Loucy (cell line): Measurements from ENCODE around the gene BMPR1B.

Source experiments
- H2AFZ ChIP-seq: fragments of 200-600 bp; sonication (generic); 2 replicates; pipeline ENCODE4 v1.6.0; 2016; ENCODE audit warnings: antibody characterized with exemption, mild to moderate bottlenecking, low read length, moderate library complexity
- H3F3A ChIP-seq: fragments of 200-600 bp; 2 replicates; pipeline ENCODE4 v1.6.0; 2016; ENCODE audit warnings: antibody characterized with exemption, low read depth, mild to moderate bottlenecking
- H3K27me3 ChIP-seq: fragments of 200-600 bp; sonication (generic); 2 replicates; pipeline ENCODE4 v1.6.1; 2014; ENCODE audit warnings: low read length, mild to moderate bottlenecking; ENCODE audit not compliant: insufficient read depth, poor library complexity, severe bottlenecking
- H3K36me3 ChIP-seq: fragments of 200-600 bp; sonication (generic); 2 replicates; pipeline ENCODE4 v1.6.1; 2016; ENCODE audit warnings: low read length; ENCODE audit not compliant: insufficient read depth
- H3K4me1 ChIP-seq: fragments of 200-600 bp; sonication (generic); 2 replicates; pipeline ENCODE4 v1.5.1; 2014; ENCODE audit warnings: low read length, mild to moderate bottlenecking; ENCODE audit not compliant: insufficient read depth, poor library complexity, severe bottlenecking
- H3K4me2 ChIP-seq: fragments of 200-600 bp; sonication (generic); 2 replicates; pipeline ENCODE4 v1.6.0; 2014; ENCODE audit warnings: antibody characterized with exemption, low read length, low read depth, mild to moderate bottlenecking; ENCODE audit not compliant: poor library complexity, severe bottlenecking
- H3K4me3 ChIP-seq: fragments of 200-600 bp; sonication (generic); 2 replicates; pipeline ENCODE4 v1.5.1; 2014; ENCODE audit warnings: low read length, mild to moderate bottlenecking, mixed read lengths; ENCODE audit not compliant: poor library complexity, severe bottlenecking
- H3K79me2 ChIP-seq: fragments of 200-600 bp; sonication (generic); 2 replicates; pipeline ENCODE4 v1.6.1; 2014; ENCODE audit warnings: low read length; ENCODE audit not compliant: insufficient read depth
- H3K9ac ChIP-seq: fragments of 200-600 bp; sonication (generic); 2 replicates; pipeline ENCODE4 v1.6.0; 2014; ENCODE audit warnings: mild to moderate bottlenecking, low read depth, low read length, moderate library complexity; ENCODE audit not compliant: poor library complexity, severe bottlenecking
- H3K9me2 ChIP-seq: fragments of 200-600 bp; sonication (generic); replicated peaks from 2 replicates; pipeline ENCODE4 v1.6.1; 2016; ENCODE audit warnings: low read depth, low read length, mixed read lengths
- H3K9me3 ChIP-seq: fragments of 200-600 bp; sonication (generic); 2 replicates; pipeline ENCODE4 v1.6.1; 2014; ENCODE audit warnings: mild to moderate bottlenecking, antibody characterized with exemption, low read length, low read depth; ENCODE audit not compliant: insufficient read depth
- H4K20me1 ChIP-seq: fragments of 200-600 bp; sonication (generic); 2 replicates; pipeline ENCODE4 v1.6.0; 2014; ENCODE audit warnings: antibody characterized with exemption, low read length, mild to moderate bottlenecking; ENCODE audit not compliant: insufficient read depth, poor library complexity, severe bottlenecking
- CTCF ChIP-seq: fragments of 200-600 bp; sonication (generic); conservative IDR thresholded peaks from 2 replicates; pipeline ENCODE4 v1.5.1; 2014; ENCODE audit warnings: mild to moderate bottlenecking, antibody characterized with exemption, low read length
- EZH2phosphoT487 ChIP-seq: fragments of 200-600 bp; IDR thresholded peaks from 2 replicates; pipeline ENCODE4 v1.6.1; 2018; ENCODE audit warnings: antibody characterized with exemption, mild to moderate bottlenecking, moderate library complexity, borderline replicate concordance

The BMPR1B gene

GRCh38 chr4:95095348-95095974 is 337.7 kb downstream of the BMPR1B start:
- H3K4me3 ChIP-seq: no peak overlapping the region
- H3K9me2 ChIP-seq: no peaks in the 10 kb centered on the region
- H4K20me1 ChIP-seq: no peaks in the 10 kb centered on the region
- peaks cover 11% of the 10 kb centered on the region for H3K4me1 ChIP-seq
- no peaks in the 10 kb centered on the region; the same call in 1 of the 2 replicates for H3F3A ChIP-seq
- H3K9me3 ChIP-seq: no peaks in the 10 kb centered on the region
- H3K79me2 ChIP-seq: no peaks in the 10 kb centered on the region
- no peaks in the 10 kb centered on the region for H3K36me3 ChIP-seq
- TF ChIP-seq EZH2phosphoT487 (no peak), CTCF (peak; percentile 84)
- no peaks in the 10 kb centered on the region for H3K27me3 ChIP-seq
- H3K9ac ChIP-seq: no peak overlapping the region
- no peak overlapping the region for H3K4me2 ChIP-seq
- no peak overlapping the region for H2AFZ ChIP-seq

- no peaks in the 10 kb centered on the region for H3K79me2 ChIP-seq
- no peaks in the 10 kb centered on the region; the same call in 1 of the 2 replicates for H3F3A ChIP-seq
- H4K20me1 ChIP-seq: no peaks in the 10 kb centered on the region
- no peak overlapping the region for H3K9ac ChIP-seq
- H3K36me3 ChIP-seq: no peaks in the 10 kb centered on the region
- no peaks in the 10 kb centered on the region for H3K27me3 ChIP-seq
- no peak overlapping the region for H3K4me3 ChIP-seq
- H3K9me3 ChIP-seq: no peaks in the 10 kb centered on the region
- H2AFZ ChIP-seq: no peak overlapping the region
- peak overlapping the region; percentile 11 for H3K4me2 ChIP-seq
- TF ChIP-seq CTCF (peak; percentile 26), EZH2phosphoT487 (no peak)
- H3K9me2 ChIP-seq: no peaks in the 10 kb centered on the region
- peaks cover 11% of the 10 kb centered on the region for H3K4me1 ChIP-seq
Observed at GRCh38 chr4:95102162-95102790, 344.5 kb downstream of the BMPR1B start.

GRCh38 chr4:95105112-95105511 is 347.4 kb downstream of the BMPR1B start:
- Histone ChIP-seq H3K79me2 (no peaks in the 10 kb centered on the region), H3K4me3 (no peak overlapping the region), H3K36me3 (no peaks in the 10 kb centered on the region), H2AFZ (no peak overlapping the region), H3K27me3 (no peaks in the 10 kb centered on the region), H3K4me1 (peaks cover 17% of the 10 kb centered on the region), H4K20me1 (no peaks in the 10 kb centered on the region), H3K9ac (no peak overlapping the region), H3F3A (no peaks in the 10 kb centered on the region), H3K4me2 (no peak overlapping the region), H3K9me2 (no peaks in the 10 kb centered on the region), H3K9me3 (no peaks in the 10 kb centered on the region)
- TF ChIP-seq CTCF (no peak), EZH2phosphoT487 (no peak)
